Measurements from ENCODE around the gene DNASE2. TPM values are rescaled to one million over a fixed set of nuclear protein-coding genes. Genes with fewer than 3 reads are reported as not detected.

Gene DNASE2
- total RNA-seq, 1 donor from 2014 or later, result 17.9 TPM

GRCh38 chr19:12834566-12834943 lies 46.7 kb downstream of the DNASE2 start, which contains the start of gene RTBDN:
Gene RTBDN, minus strand, starts transcription at chr19:12834579. Its CDS starts 4,600 bp downstream, at chr19:12829979.
- no peak for TF ChIP-seq CTCF (conservative IDR thresholded peaks at IDR 0.05)
- H3K4me3 Mint-ChIP-seq, result peak within 1 kb of the TSS; percentile 73
- no peak for DNase-seq (ENCODE audit: extremely low spot score, unreplicated experiment)
- no peaks in the 10 kb centered on the region for H3K9me3 Mint-ChIP-seq
- peaks cover 19% of the 10 kb centered on the region for H3K4me1 Mint-ChIP-seq (ENCODE audit: unreplicated experiment)
- H3K36me3 Mint-ChIP-seq, result peaks cover 3% of the 10 kb centered on the region
- peaks cover 90% of the 10 kb centered on the region for H3K27me3 Mint-ChIP-seq
- no peak within 1 kb of the TSS for H3K27ac Mint-ChIP-seq

GRCh38 chr19:12833738-12834565 lies 47.3 kb downstream of the DNASE2 start:
- peak overlapping the region; percentile 73 for H3K4me3 Mint-ChIP-seq
- TF ChIP-seq CTCF (conservative IDR thresholded peaks at IDR 0.05), result no peak
- H3K27me3 Mint-ChIP-seq, result peaks cover 90% of the 10 kb centered on the region
- peaks cover 3% of the 10 kb centered on the region for H3K36me3 Mint-ChIP-seq
- no peaks in the 10 kb centered on the region for H3K9me3 Mint-ChIP-seq
- no peak overlapping the region for H3K27ac Mint-ChIP-seq
- peaks cover 13% of the 10 kb centered on the region for H3K4me1 Mint-ChIP-seq (ENCODE audit: unreplicated experiment)
- no peak for DNase-seq (ENCODE audit: extremely low spot score, unreplicated experiment)

- DNase-seq (ENCODE audit: extremely low spot score, unreplicated experiment), result no peak
- TF ChIP-seq CTCF (conservative IDR thresholded peaks at IDR 0.05), result no peak
- H3K36me3 Mint-ChIP-seq, result peaks cover 3% of the 10 kb centered on the region
- H3K27ac Mint-ChIP-seq, result no peak overlapping the region
- peaks cover 12% of the 10 kb centered on the region for H3K4me1 Mint-ChIP-seq (ENCODE audit: unreplicated experiment)
- H3K27me3 Mint-ChIP-seq, result peaks cover 92% of the 10 kb centered on the region
- H3K4me3 Mint-ChIP-seq, result peak overlapping the region; percentile 62
- H3K9me3 Mint-ChIP-seq, result no peaks in the 10 kb centered on the region
These were observed 47.9 kb downstream of the DNASE2 start for GRCh38 chr19:12833418-12833737.

GRCh38 chr19:12828494-12828893 lies 52.8 kb downstream of the DNASE2 start:
- Mint-ChIP-seq H3K27me3 (peaks cover 84% of the 10 kb centered on the region), H3K9me3 (no peaks in the 10 kb centered on the region), H3K4me1 (ENCODE audit: unreplicated experiment) (peaks cover 8% of the 10 kb centered on the region), H3K36me3 (peaks cover 3% of the 10 kb centered on the region), H3K27ac (no peak overlapping the region), H3K4me3 (no peak overlapping the region)
- DNase-seq (ENCODE audit: extremely low spot score, unreplicated experiment), result no peak
- TF ChIP-seq CTCF (conservative IDR thresholded peaks at IDR 0.05), result no peak

GRCh38 chr19:12825254-12826131 lies 55.8 kb downstream of the DNASE2 start:
- Mint-ChIP-seq H3K4me1 (ENCODE audit: unreplicated experiment) (no peaks in the 10 kb centered on the region), H3K4me3 (no peak overlapping the region), H3K9me3 (peaks cover 4% of the 10 kb centered on the region)

More at GRCh38 chr19:12825254-12826131, 55.8 kb downstream of the DNASE2 start:
- Mint-ChIP-seq H3K27me3 (peaks cover 57% of the 10 kb centered on the region), H3K27ac (no peak overlapping the region), H3K36me3 (peaks cover 3% of the 10 kb centered on the region)
- TF ChIP-seq CTCF (conservative IDR thresholded peaks at IDR 0.05), result peak; percentile 77
- DNase-seq (ENCODE audit: extremely low spot score, unreplicated experiment), result no peak

Small RNA genes within 50 kb of the gene (microRNA-seq; reads per million reads assigned to microRNA genes)
- gene MIR5695 (1.4 reads per million), gene MIR6794 (not detected)

Other genes starting within 250 kb of the DNASE2 start
- gene MAN2B1, start 214.7 kb downstream of the DNASE2 start, total RNA-seq (ENCODE audit: low replicate concordance), result 90.6 and 95.4 TPM in 2 replicates
- gene WDR83, start 214.6 kb downstream of the DNASE2 start, total RNA-seq (ENCODE audit: low replicate concordance), result 9.8 and 14.6 TPM in 2 replicates
- gene DHPS, start 199.6 kb downstream of the DNASE2 start, total RNA-seq (ENCODE audit: low replicate concordance), result 71.2 and 79.4 TPM in 2 replicates
- gene GNG14, start 193.5 kb downstream of the DNASE2 start, total RNA-seq (ENCODE audit: low replicate concordance), result 0.85 TPM in 1 of 2 replicates, not detected in the other
- gene FBXW9, start 184.8 kb downstream of the DNASE2 start, total RNA-seq (ENCODE audit: low replicate concordance), result 15.4 and 17.0 TPM in 2 replicates
- gene TNPO2, start 157.5 kb downstream of the DNASE2 start, total RNA-seq (ENCODE audit: low replicate concordance), result 78.6 and 99.7 TPM in 2 replicates
- gene TRIR, start 146.8 kb downstream of the DNASE2 start, total RNA-seq (ENCODE audit: low replicate concordance), result 164 and 173 TPM in 2 replicates
- gene GET3, start 144.0 kb downstream of the DNASE2 start, total RNA-seq (ENCODE audit: low replicate concordance), result 59.6 and 74.5 TPM in 2 replicates
- 0.14 TPM in 1 of 2 replicates, not detected in the other for gene BEST2, start 129.7 kb downstream of the DNASE2 start, total RNA-seq (ENCODE audit: low replicate concordance)
- 50.1 and 55.0 TPM in 2 replicates for gene HOOK2, start 105.9 kb downstream of the DNASE2 start, total RNA-seq (ENCODE audit: low replicate concordance)
- 31.3 and 116 TPM in 2 replicates for gene JUNB, start 90.0 kb downstream of the DNASE2 start, total RNA-seq (ENCODE audit: low replicate concordance)
- gene PRDX2, start 79.6 kb downstream of the DNASE2 start, total RNA-seq (ENCODE audit: low replicate concordance), result 416 and 497 TPM in 2 replicates
- gene THSD8, start 79.4 kb downstream of the DNASE2 start, total RNA-seq (ENCODE audit: low replicate concordance), result 10.1 and 19.4 TPM in 2 replicates
- 13.7 and 37.2 TPM in 2 replicates for gene RNASEH2A, start 74.9 kb downstream of the DNASE2 start, total RNA-seq (ENCODE audit: low replicate concordance)
- gene RTBDN, start 46.9 kb downstream of the DNASE2 start, total RNA-seq (ENCODE audit: low replicate concordance), result not detected in 2 replicates
- gene MAST1, start 42.9 kb downstream of the DNASE2 start, total RNA-seq (ENCODE audit: low replicate concordance), result 1.9 and 3.5 TPM in 2 replicates
- not detected in 2 replicates for gene KLF1, start 5.8 kb upstream of the DNASE2 start, total RNA-seq (ENCODE audit: low replicate concordance)
- 29.7 and 46.8 TPM in 2 replicates for gene GCDH, start 9.7 kb upstream of the DNASE2 start, total RNA-seq (ENCODE audit: low replicate concordance)
- 1.8 TPM in 1 of 2 replicates, not detected in the other for gene SYCE2, start 37.8 kb upstream of the DNASE2 start, total RNA-seq (ENCODE audit: low replicate concordance)
- gene FARSA, start 52.3 kb upstream of the DNASE2 start, total RNA-seq (ENCODE audit: low replicate concordance), result 67.5 and 68.5 TPM in 2 replicates
- 1,188 and 1,294 TPM in 2 replicates for gene CALR, start 57.2 kb upstream of the DNASE2 start, total RNA-seq (ENCODE audit: low replicate concordance)
- gene RAD23A, start 64.4 kb upstream of the DNASE2 start, total RNA-seq (ENCODE audit: low replicate concordance), result 77.1 and 82.3 TPM in 2 replicates
- 23.1 and 24.8 TPM in 2 replicates for gene GADD45GIP1, start 75.8 kb upstream of the DNASE2 start, total RNA-seq (ENCODE audit: low replicate concordance)
- not detected in 2 replicates for gene DAND5, start 88.1 kb upstream of the DNASE2 start, total RNA-seq (ENCODE audit: low replicate concordance)
- gene NFIX, start 114.0 kb upstream of the DNASE2 start, total RNA-seq (ENCODE audit: low replicate concordance), result 4.2 and 12.4 TPM in 2 replicates
- 0.19 TPM in 1 of 2 replicates, not detected in the other for gene LYL1, start 221.4 kb upstream of the DNASE2 start, total RNA-seq (ENCODE audit: low replicate concordance)
- 48.1 and 69.7 TPM in 2 replicates for gene TRMT1, start 235.3 kb upstream of the DNASE2 start, total RNA-seq (ENCODE audit: low replicate concordance)
- 66.8 and 77.9 TPM in 2 replicates for gene NACC1, start 236.8 kb upstream of the DNASE2 start, total RNA-seq (ENCODE audit: low replicate concordance)